DOHH2 (cell line): ENCODE data around the gene SCN11A.

Experiments used
- H3F3A ChIP-seq: fragments of 200-600 bp; sonication (generic), shearing (Covaris generic); 2 replicates; pipeline ENCODE4 v1.6.0; 2016; ENCODE audit warnings: antibody characterized with exemption, mild to moderate bottlenecking; ENCODE audit not compliant: control insufficient read depth, insufficient read depth
- H3K27ac ChIP-seq: fragments of 200-600 bp; sonication (generic); 2 replicates; pipeline ENCODE4 v1.5.1; 2014; ENCODE audit warnings: low read depth, mild to moderate bottlenecking, low read length, moderate library complexity
- H3K27me3 ChIP-seq: fragments of 200-600 bp; sonication (generic); 2 replicates; pipeline ENCODE4 v1.6.1; 2014; ENCODE audit warnings: mild to moderate bottlenecking, low read length, mixed read lengths; ENCODE audit not compliant: control insufficient read depth
- H3K36me3 ChIP-seq: fragments of 200-600 bp; sonication (generic); 2 replicates; pipeline ENCODE4 v1.6.1; 2014; ENCODE audit warnings: mild to moderate bottlenecking, low read length, moderate library complexity, mixed read lengths; ENCODE audit not compliant: control insufficient read depth
- H3K4me1 ChIP-seq: fragments of 200-600 bp; sonication (generic); 2 replicates; pipeline ENCODE4 v1.6.1; 2014; ENCODE audit warnings: mild to moderate bottlenecking, low read length, mixed read lengths; ENCODE audit not compliant: control insufficient read depth
- H3K4me2 ChIP-seq: fragments of 200-600 bp; sonication (generic); 2 replicates; pipeline ENCODE4 v1.6.0; 2014; ENCODE audit warnings: mild to moderate bottlenecking, low read length, moderate library complexity
- H3K4me3 ChIP-seq: fragments of 200-600 bp; sonication (generic); 2 replicates; pipeline ENCODE4 v1.5.1; 2014; ENCODE audit warnings: mild to moderate bottlenecking, low read length, mixed read lengths
- H3K79me2 ChIP-seq: fragments of 200-600 bp; sonication (generic); 2 replicates; pipeline ENCODE4 v1.6.1; 2014; ENCODE audit warnings: mild to moderate bottlenecking, low read length, mixed read lengths; ENCODE audit not compliant: control insufficient read depth
- H3K9me2 ChIP-seq: fragments of 200-600 bp; sonication (generic); replicated peaks from 2 replicates; pipeline ENCODE4 v1.6.1; 2014; ENCODE audit warnings: mild to moderate bottlenecking, low read length, mixed read lengths; ENCODE audit not compliant: control insufficient read depth
- H3K9me3 ChIP-seq: fragments of 200-600 bp; sonication (generic); 2 replicates; pipeline ENCODE4 v1.6.1; 2014; ENCODE audit warnings: antibody characterized with exemption, low read length, mixed read lengths; ENCODE audit not compliant: control insufficient read depth, insufficient read depth
- H4K20me1 ChIP-seq: fragments of 200-600 bp; sonication (generic); 2 replicates; pipeline ENCODE4 v1.6.0; 2014; ENCODE audit warnings: low read depth, mild to moderate bottlenecking, antibody characterized with exemption, low read length, moderate library complexity; ENCODE audit not compliant: control insufficient read depth, insufficient read depth
- CTCF ChIP-seq: fragments of 200-600 bp; sonication (generic); IDR thresholded peaks from one replicate; pipeline ENCODE4 v1.5.1; 2014; ENCODE audit warnings: antibody characterized with exemption, mild to moderate bottlenecking, low read depth, low read length; ENCODE audit not compliant: poor library complexity, severe bottlenecking
- EZH2phosphoT487 ChIP-seq: fragments of 200-600 bp; sonication (generic); IDR thresholded peaks from 2 replicates; pipeline ENCODE4 v1.6.1; 2017; ENCODE audit warnings: borderline replicate concordance, mild to moderate bottlenecking, antibody characterized with exemption, low read length, moderate library complexity, mixed read lengths

SCN11A gene

GRCh38 chr3:39094851-39095677 lies 43.3 kb upstream of the SCN11A start:
- TF ChIP-seq CTCF, result no peak
- no peak for TF ChIP-seq EZH2phosphoT487
- peaks cover 74% of the 10 kb centered on the region for H3K36me3 ChIP-seq

GRCh38 chr3:39090922-39091321 lies 39.2 kb upstream of the SCN11A start:
- Histone ChIP-seq H3K9me2 (no peaks in the 10 kb centered on the region), H3K9me3 (no peaks in the 10 kb centered on the region), H3F3A (0 out of 2 replicates have a peak, but pooled peaks cover 2% of the 10 kb centered on the region), H3K4me2 (no peak overlapping the region), H3K4me3 (no peak overlapping the region), H3K36me3 (peaks cover 68% of the 10 kb centered on the region), H3K27ac (no peak overlapping the region), H3K79me2 (no peaks in the 10 kb centered on the region), H3K27me3 (no peaks in the 10 kb centered on the region), H4K20me1 (no peaks in the 10 kb centered on the region), H3K4me1 (peaks cover 10% of the 10 kb centered on the region)
- TF ChIP-seq CTCF (no peak), EZH2phosphoT487 (no peak)

More at GRCh38 chr3:39094851-39095677, 43.3 kb upstream of the SCN11A start:
- no peaks in the 10 kb centered on the region for H3K27me3 ChIP-seq
- H3K9me2 ChIP-seq, result no peaks in the 10 kb centered on the region
- H3K4me1 ChIP-seq, result no peaks in the 10 kb centered on the region
- H3K9me3 ChIP-seq, result no peaks in the 10 kb centered on the region
- no peaks in the 10 kb centered on the region for H3K79me2 ChIP-seq
- no peaks in the 10 kb centered on the region for H4K20me1 ChIP-seq
- H3K4me3 ChIP-seq, result no peak overlapping the region
- H3K4me2 ChIP-seq, result no peak overlapping the region
- H3F3A ChIP-seq, result no peaks in the 10 kb centered on the region
- no peak overlapping the region for H3K27ac ChIP-seq

GRCh38 chr3:39088889-39089288 lies 37.1 kb upstream of the SCN11A start:
- TF ChIP-seq EZH2phosphoT487, result no peak
- TF ChIP-seq CTCF, result no peak
- Histone ChIP-seq H3K9me2 (no peaks in the 10 kb centered on the region), H3K36me3 (peaks cover 55% of the 10 kb centered on the region)

More at GRCh38 chr3:39088889-39089288, 37.1 kb upstream of the SCN11A start:
- Histone ChIP-seq H3K4me1 (peaks cover 17% of the 10 kb centered on the region), H3K4me2 (no peak overlapping the region), H3K27ac (no peak overlapping the region), H3K4me3 (no peak overlapping the region), H3K9me3 (no peaks in the 10 kb centered on the region), H3K79me2 (no peaks in the 10 kb centered on the region), H4K20me1 (no peaks in the 10 kb centered on the region), H3K27me3 (no peaks in the 10 kb centered on the region), H3F3A (0 out of 2 replicates have a peak, but pooled peaks cover 2% of the 10 kb centered on the region)
